ENCODE measurements around the gene SLC16A10. TPM values are rescaled to one million over a fixed set of nuclear protein-coding genes. Genes with fewer than 3 reads are reported as not detected.

The SLC16A10 gene
- total and polyA plus RNA-seq, 2 of the 4 experiments (the other 2 are of a cell fraction) = not detected

GRCh38 chr6:111256646-111257045 lies 169.3 kb downstream of the SLC16A10 start:
- Histone ChIP-seq H3K36me3 (ENCODE audit: control insufficient read depth, insufficient read depth, low read length) (no peaks in the 10 kb centered on the region), H2AK9ac (replicated peaks; ENCODE audit: low read depth, low read length, poor library complexity) (no peak overlapping the region), H3K4me3 (ENCODE audit: insufficient read depth, low read depth, low read length) (no peak overlapping the region), H3K14ac (replicated peaks; ENCODE audit: low read depth, low read length) (no peak overlapping the region), H4K5ac (ENCODE audit: low read depth, low read length) (no peak overlapping the region), H2AFZ (replicated peaks; ENCODE audit: low read length, poor library complexity) (no peak overlapping the region), H3K18ac (ENCODE audit: low read depth, low read length) (no peak overlapping the region), H3K4me1 (ENCODE audit: control insufficient read depth, insufficient read depth, low read length) (peaks cover 6% of the 10 kb centered on the region), H3K27ac (ENCODE audit: insufficient read depth, low read length) (no peak overlapping the region), H4K8ac (ENCODE audit: low read depth in 2 of 2, low read length in 2 of 2) (no peak overlapping the region), H3K56ac (ENCODE audit: extremely low read depth, insufficient read depth, low read length) (no peak overlapping the region), H3K23ac (ENCODE audit: low read depth, low read length) (no peak overlapping the region), H4K91ac (ENCODE audit: insufficient read depth, low read depth, low read length) (no peak overlapping the region), H3K9ac (ENCODE audit: low read depth, low read length) (no peak overlapping the region), H2BK5ac (ENCODE audit: low read depth, low read length, poor library complexity, severe bottlenecking) (no peak overlapping the region), H3K27me3 (ENCODE audit: control insufficient read depth, insufficient read depth, low read length) (no peaks in the 10 kb centered on the region), H3K9me3 (ENCODE audit: control insufficient read depth, insufficient read depth, low read length) (no peaks in the 10 kb centered on the region), H2BK20ac (ENCODE audit: low read depth, low read length) (no peak overlapping the region), H3K4ac (ENCODE audit: low read depth, low read length) (no peak overlapping the region), H2BK15ac (ENCODE audit: low read depth, low read length) (no peak overlapping the region), H3K9me1 (ENCODE audit: insufficient read depth, low read length) (no peaks in the 10 kb centered on the region), H3K4me2 (ENCODE audit: low read depth, low read length) (no peak overlapping the region), H4K20me1 (ENCODE audit: insufficient read depth, low read length) (no peaks in the 10 kb centered on the region), H2AK5ac (ENCODE audit: low read depth, low read length) (no peak overlapping the region), H3K79me1 (ENCODE audit: low read depth in 1 of 2, low read length in 2 of 2) (peaks cover 3 to 17% of the 10 kb centered on the region in 2 experiments; a peak in 3 of 4 replicates), H2BK120ac (ENCODE audit: low read depth, low read length) (no peak overlapping the region)
- no peak for DNase-seq
- ChIA-PET POLR2A (ENCODE audit: unreplicated experiment) (no interaction called here), CTCF (interaction anchor here (0.5 to 1.5 kb wide), 3 partner anchors 14 to 410 kb away, joined by 3 to 6 read pairs (median 4); no protein-coding TSS in a partner anchor)
- TF ChIP-seq FOS (IDR thresholded peaks at IDR 0.05; ENCODE audit: low read depth, low read length) (no peak), CTCF (conservative IDR thresholded peaks at IDR 0.05; ENCODE audit: low read depth, low read length) (peak; percentile 33), CHD1 (IDR thresholded peaks at IDR 0.05; ENCODE audit: low read depth, low read length) (no peak), POLR2A (IDR thresholded peaks at IDR 0.05; ENCODE audit: low read depth, low read length) (no peak), USF2 (IDR thresholded peaks at IDR 0.05; ENCODE audit: low read depth, low read length) (no peak), RAD21 (IDR thresholded peaks at IDR 0.05; ENCODE audit: low read length) (peak; percentile 41), CEBPB (IDR thresholded peaks at IDR 0.05; ENCODE audit: low read depth, low read length) (no peak), RFX5 (IDR thresholded peaks at IDR 0.05; ENCODE audit: low read depth, low read length) (no peak), MAZ (IDR thresholded peaks at IDR 0.05; ENCODE audit: borderline replicate concordance, low read depth, low read length) (no peak), MAFK (IDR thresholded peaks at IDR 0.05; ENCODE audit: low read depth, low read length) (no peak)
- intact Hi-C loops (cut with micrococcal nuclease) (loop anchor here (5.0 kb wide), 2 partner anchors 199 to 244 kb away; no protein-coding TSS in a partner anchor), in situ Hi-C loops (cut with MboI; ENCODE audit: low sequenced_read_pairs) (no loop called here), dilution Hi-C loops (cut with HindIII; ENCODE audit: low sequenced_read_pairs, unreplicated experiment) (no loop called here)
- no peak for ATAC-seq (ENCODE audit: low read depth)
- BruUV-seq (replicated peaks) = no TSS peak
